PC-3 (cell line): Measurements from ENCODE around the gene SNX8. TPM values are rescaled to one million over a fixed set of nuclear protein-coding genes. Genes with fewer than 3 reads are reported as not detected.

Experiments used
- ATAC-seq: fragments of 200-7000 bp; cut with Tn5 transposase; 2 replicates; pipeline ENCODE4 v1.9.1; 2020; ENCODE audit warnings: mild to moderate bottlenecking, moderate library complexity
- BruUV-seq: library from RNA; stranded (reverse); fragments of 400-500 nt; replicated peaks from 2 replicates; lab custom pipeline; 2021; lab: Mats Ljungman, UMichigan
- CTCF ChIA-PET: fragments of 300-600 bp; sonication (Branson Sonifier 250); formaldehyde crosslinking; loops from one replicate; lab custom pipeline; 2022; ENCODE audit warnings: antibody characterized with exemption; lab: Charles Lee
- POLR2A ChIA-PET: fragments of 300-600 bp; sonication (Branson Sonifier 250); formaldehyde crosslinking; loops from one replicate; lab custom pipeline; 2022; ENCODE audit warnings: antibody characterized with exemption; ENCODE audit not compliant: unreplicated experiment; lab: Charles Lee
- DNase-seq: peaks from one replicate; pipeline ENCODE4 v3.0.0-alpha.2; 2015
- H2AFZ ChIP-seq: fragments of 300-600 bp; sonication (generic); 2 replicates; pipeline ENCODE4 v1.6.0; 2016; ENCODE audit warnings: antibody characterized with exemption, low read length
- H3F3A ChIP-seq: fragments of 300-600 bp; sonication (generic); one replicate; pipeline ENCODE4 v1.6.0; 2017; ENCODE audit warnings: antibody characterized with exemption, low read length, control low read depth, mild to moderate bottlenecking; ENCODE audit not compliant: unreplicated experiment
- H3K27ac ChIP-seq: fragments of 300-600 bp; sonication (generic); 2 replicates; pipeline ENCODE4 v1.5.1; 2016; ENCODE audit warnings: mild to moderate bottlenecking, low read length
- H3K27me3 ChIP-seq: fragments of 300-600 bp; sonication (generic); 2 replicates; pipeline ENCODE4 v1.6.1; 2016; ENCODE audit warnings: low read length, mixed read lengths
- H3K36me3 ChIP-seq: fragments of 300-600 bp; sonication (generic); 2 replicates; pipeline ENCODE4 v1.6.1; 2016; ENCODE audit warnings: low read depth, mixed run types, low read length, mixed read lengths
- H3K4me1 ChIP-seq: fragments of 300-600 bp; sonication (generic); 2 replicates; pipeline ENCODE4 v1.5.1; 2016; ENCODE audit warnings: low read length; ENCODE audit not compliant: insufficient read depth
- H3K4me2 ChIP-seq: fragments of 300-600 bp; sonication (generic); 2 replicates; pipeline ENCODE4 v1.6.0; 2016; ENCODE audit warnings: low read length
- H3K4me3 ChIP-seq: fragments of 300-600 bp; sonication (generic); 2 replicates; pipeline ENCODE4 v1.5.1; 2016; ENCODE audit warnings: mild to moderate bottlenecking, low read length, mixed read lengths
- H3K79me2 ChIP-seq: fragments of 300-600 bp; sonication (generic); 2 replicates; pipeline ENCODE4 v1.6.1; 2017; ENCODE audit warnings: low read length, mixed read lengths
- H3K9ac ChIP-seq: fragments of 300-600 bp; sonication (generic); 2 replicates; pipeline ENCODE4 v1.6.0; 2016; ENCODE audit warnings: mild to moderate bottlenecking, low read length
- H3K9me2 ChIP-seq: fragments of 300-600 bp; sonication (generic); replicated peaks from 2 replicates; pipeline ENCODE4 v1.6.1; 2016; ENCODE audit warnings: mixed run types, low read length, mixed read lengths
- H3K9me3 ChIP-seq: fragments of 300-600 bp; sonication (generic); 2 replicates; pipeline ENCODE4 v1.6.1; 2016; ENCODE audit warnings: low read length, mixed read lengths
- H4K20me1 ChIP-seq: fragments of 300-600 bp; sonication (generic); 2 replicates; pipeline ENCODE4 v1.6.1; 2016; ENCODE audit warnings: low read length, mixed read lengths
- EZH2 ChIP-seq: fragments of 300-600 bp; sonication (generic); IDR thresholded peaks from one replicate; pipeline ENCODE4 v1.6.1; 2017; ENCODE audit warnings: antibody characterized with exemption, mild to moderate bottlenecking, low read length; ENCODE audit not compliant: unreplicated experiment
- EZH2phosphoT487 ChIP-seq: fragments of 300-600 bp; sonication (generic); IDR thresholded peaks from 2 replicates; pipeline ENCODE4 v1.6.1; 2018; ENCODE audit warnings: mild to moderate bottlenecking, antibody characterized with exemption, low read length, borderline replicate concordance
- intact Hi-C: fragments of 100-400 bp; cut with micrococcal nuclease; formaldehyde crosslinking; loops from 2 replicates; pipeline ENCODE4 v1.9.0; 2023
- total RNA-seq: library from RNA; depleted of rRNA; stranded (reverse); fragments of >200 nt; gene quantifications from 2 replicates; pipeline ENCODE4 v1.2.3, GENCODE V29; 2014
- TF ChIP-seq, protein P1 (sequence below): fragments of 300-600 bp; sonication (generic); conservative IDR thresholded peaks from 2 replicates; pipeline ENCODE4 v1.5.1; 2017; ENCODE audit warnings: antibody characterized with exemption, low read depth, mild to moderate bottlenecking, low read length

The SNX8 gene
- total RNA-seq, 1 experiment from 2014 or later: 12.3 TPM

DNA sequence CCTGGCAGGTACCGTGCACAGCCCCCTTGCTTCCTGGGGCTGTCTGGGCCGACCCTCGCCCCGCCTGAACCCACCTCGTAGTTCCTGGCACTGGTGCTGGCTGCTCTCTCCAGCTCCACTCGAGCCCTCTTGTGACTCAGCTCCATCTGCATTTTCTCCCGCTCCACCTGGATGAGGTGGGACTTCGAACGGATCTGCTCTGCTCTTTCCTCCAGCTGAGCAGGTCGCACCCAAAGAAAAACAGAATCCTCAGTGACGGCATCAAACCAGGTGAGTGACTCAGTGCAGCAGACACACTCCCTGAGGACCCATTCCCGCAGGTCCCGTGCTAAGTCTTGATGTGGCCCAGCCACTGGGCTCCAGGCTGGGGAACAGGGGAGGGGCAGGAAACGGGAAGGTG, 88.9 kb downstream of the SNX8 start:
- ChIA-PET POLR2A (interaction anchor here (0.6 to 0.7 kb wide), 3 partner anchors 45 to 176 kb away, joined by 3 to 13 read pairs (median 3); no protein-coding TSS in a partner anchor), CTCF (interaction anchor here (0.7 kb wide), 1 partner anchor 123 kb away, joined by 3 read pairs; no protein-coding TSS in a partner anchor)
- Histone ChIP-seq H3K4me1 (peaks cover 27% of the 10 kb centered on the region), H4K20me1 (no peaks in the 10 kb centered on the region), H3K79me2 (peaks cover 60% of the 10 kb centered on the region), H3K27me3 (no peaks in the 10 kb centered on the region), H3F3A (no peaks in the 10 kb centered on the region), H3K36me3 (peaks cover 36% of the 10 kb centered on the region), H2AFZ (0 out of 2 replicates have a peak overlapping the region, but pooled peaks have one; percentile 27), H3K9ac (peak overlapping the region; percentile 42; the same call in 1 of the 2 replicates), H3K4me3 (peak overlapping the region; percentile 46; the same call in 1 of the 2 replicates), H3K9me3 (no peaks in the 10 kb centered on the region), H3K27ac (peak overlapping the region; percentile 93), H3K9me2 (no peaks in the 10 kb centered on the region), H3K4me2 (peak overlapping the region; percentile 74)
- TF ChIP-seq, protein P1, sequence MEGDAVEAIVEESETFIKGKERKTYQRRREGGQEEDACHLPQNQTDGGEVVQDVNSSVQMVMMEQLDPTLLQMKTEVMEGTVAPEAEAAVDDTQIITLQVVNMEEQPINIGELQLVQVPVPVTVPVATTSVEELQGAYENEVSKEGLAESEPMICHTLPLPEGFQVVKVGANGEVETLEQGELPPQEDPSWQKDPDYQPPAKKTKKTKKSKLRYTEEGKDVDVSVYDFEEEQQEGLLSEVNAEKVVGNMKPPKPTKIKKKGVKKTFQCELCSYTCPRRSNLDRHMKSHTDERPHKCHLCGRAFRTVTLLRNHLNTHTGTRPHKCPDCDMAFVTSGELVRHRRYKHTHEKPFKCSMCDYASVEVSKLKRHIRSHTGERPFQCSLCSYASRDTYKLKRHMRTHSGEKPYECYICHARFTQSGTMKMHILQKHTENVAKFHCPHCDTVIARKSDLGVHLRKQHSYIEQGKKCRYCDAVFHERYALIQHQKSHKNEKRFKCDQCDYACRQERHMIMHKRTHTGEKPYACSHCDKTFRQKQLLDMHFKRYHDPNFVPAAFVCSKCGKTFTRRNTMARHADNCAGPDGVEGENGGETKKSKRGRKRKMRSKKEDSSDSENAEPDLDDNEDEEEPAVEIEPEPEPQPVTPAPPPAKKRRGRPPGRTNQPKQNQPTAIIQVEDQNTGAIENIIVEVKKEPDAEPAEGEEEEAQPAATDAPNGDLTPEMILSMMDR: no peak
- no peak for TF ChIP-seq EZH2
- no peak for TF ChIP-seq EZH2phosphoT487
- peak; percentile 82 for ATAC-seq
- DNase-seq: peak; percentile 92
- no TSS peak for BruUV-seq
- intact Hi-C loops: loop anchor here (5.0 kb wide), 1 partner anchor 122 kb away; no protein-coding TSS in a partner anchor

DNA sequence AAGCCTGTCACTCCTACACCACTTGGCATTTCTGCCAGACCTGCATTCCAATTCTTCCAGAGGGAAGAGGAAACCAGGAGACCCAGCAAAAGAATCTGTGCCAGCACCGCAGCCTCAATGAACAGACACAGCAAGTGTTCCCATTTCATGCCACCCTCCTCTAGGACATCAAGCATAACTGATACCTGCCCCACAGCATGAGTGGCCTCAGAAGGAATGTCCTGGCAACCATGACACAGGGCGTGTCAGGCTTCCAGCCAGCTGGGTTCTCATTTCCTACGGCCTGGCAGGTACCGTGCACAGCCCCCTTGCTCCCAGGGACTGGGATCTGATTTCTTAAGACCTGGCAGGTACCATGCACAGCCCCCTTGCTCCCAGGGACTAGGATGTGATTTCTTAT, 89.3 kb downstream of the SNX8 start:
- ATAC-seq: peak; percentile 91
- peak overlapping the region; percentile 74 for H3K4me2 ChIP-seq
- H3K36me3 ChIP-seq: peaks cover 34% of the 10 kb centered on the region
- peak overlapping the region; percentile 46; the same call in 1 of the 2 replicates for H3K4me3 ChIP-seq
- peaks cover 27% of the 10 kb centered on the region for H3K4me1 ChIP-seq
- H3K9me3 ChIP-seq: no peaks in the 10 kb centered on the region
- intact Hi-C loops: loop anchor here (5.0 kb wide), 1 partner anchor 122 kb away; no protein-coding TSS in a partner anchor
- TF ChIP-seq, protein P1: no peak
- no peak for TF ChIP-seq EZH2phosphoT487
- TF ChIP-seq EZH2: no peak
- no peaks in the 10 kb centered on the region for H3F3A ChIP-seq
- no peaks in the 10 kb centered on the region for H4K20me1 ChIP-seq
- POLR2A ChIA-PET: interaction anchor here (0.6 to 0.7 kb wide), 3 partner anchors 45 to 177 kb away, joined by 3 to 13 read pairs (median 3); no protein-coding TSS in a partner anchor
- H3K27me3 ChIP-seq: no peaks in the 10 kb centered on the region
- DNase-seq: peak; percentile 87
- no peaks in the 10 kb centered on the region for H3K9me2 ChIP-seq
- CTCF ChIA-PET: interaction anchor here (0.7 kb wide), 1 partner anchor 123 kb away, joined by 3 read pairs; no protein-coding TSS in a partner anchor
- peak overlapping the region; percentile 93 for H3K27ac ChIP-seq
- H2AFZ ChIP-seq: 0 out of 2 replicates have a peak overlapping the region, but pooled peaks have one; percentile 27
- H3K9ac ChIP-seq: peak overlapping the region; percentile 42; the same call in 1 of the 2 replicates
- H3K79me2 ChIP-seq: peaks cover 56% of the 10 kb centered on the region
- BruUV-seq: no TSS peak
